ENCODE measurements around the gene LACTB.

LACTB gene

GRCh38 chr15:63090887-63091286 lies 30.8 kb upstream of the LACTB start:
- TF ChIP-seq SIN3A (IDR thresholded peaks at IDR 0.05; ENCODE audit: borderline replicate concordance, insufficient read depth, low read length) (no peak), TAF1 (IDR thresholded peaks at IDR 0.05; ENCODE audit: borderline replicate concordance, insufficient read depth, low read length) (no peak)

- TF ChIP-seq REST (IDR thresholded peaks at IDR 0.05; ENCODE audit: insufficient read depth in 1 of 2, low read depth in 2 of 2, low read length in 2 of 2): no peak
- no peak for TF ChIP-seq FOXP2 (optimal IDR thresholded peaks at IDR 0.05; ENCODE audit: borderline replicate concordance, extremely low read depth, extremely low read length, insufficient read depth)
- TF ChIP-seq SIN3A (IDR thresholded peaks at IDR 0.05; ENCODE audit: borderline replicate concordance, insufficient read depth, low read length): no peak
- no peak for TF ChIP-seq POLR2AphosphoS5 (IDR thresholded peaks at IDR 0.05; ENCODE audit: low read depth, low read length)
- no peak for TF ChIP-seq TAF1 (IDR thresholded peaks at IDR 0.05; ENCODE audit: borderline replicate concordance, insufficient read depth, low read length)
Measured at GRCh38 chr15:63091679-63092446, 29.8 kb upstream of the LACTB start.

- TF ChIP-seq POLR2AphosphoS5 (IDR thresholded peaks at IDR 0.05; ENCODE audit: low read depth, low read length) (no peak), SIN3A (IDR thresholded peaks at IDR 0.05; ENCODE audit: borderline replicate concordance, insufficient read depth, low read length) (no peak), TAF1 (IDR thresholded peaks at IDR 0.05; ENCODE audit: borderline replicate concordance, insufficient read depth, low read length) (no peak), FOXP2 (optimal IDR thresholded peaks at IDR 0.05; ENCODE audit: borderline replicate concordance, extremely low read depth, extremely low read length, insufficient read depth) (peak; percentile 84), REST (IDR thresholded peaks at IDR 0.05; ENCODE audit: insufficient read depth in 1 of 2, low read depth in 2 of 2, low read length in 2 of 2) (no peak)
Measured at GRCh38 chr15:63093486-63094205, 28.0 kb upstream of the LACTB start.

GRCh38 chr15:63094495-63094931 lies 27.1 kb upstream of the LACTB start:
- TF ChIP-seq REST (IDR thresholded peaks at IDR 0.05; ENCODE audit: insufficient read depth in 1 of 2, low read depth in 2 of 2, low read length in 2 of 2): no peak
- no peak for TF ChIP-seq TAF1 (IDR thresholded peaks at IDR 0.05; ENCODE audit: borderline replicate concordance, insufficient read depth, low read length)
- TF ChIP-seq SIN3A (IDR thresholded peaks at IDR 0.05; ENCODE audit: borderline replicate concordance, insufficient read depth, low read length): no peak
- no peak for TF ChIP-seq FOXP2 (optimal IDR thresholded peaks at IDR 0.05; ENCODE audit: borderline replicate concordance, extremely low read depth, extremely low read length, insufficient read depth)
- TF ChIP-seq POLR2AphosphoS5 (IDR thresholded peaks at IDR 0.05; ENCODE audit: low read depth, low read length): no peak

GRCh38 chr15:63096178-63096577 lies 25.5 kb upstream of the LACTB start:
- TF ChIP-seq FOXP2 (optimal IDR thresholded peaks at IDR 0.05; ENCODE audit: borderline replicate concordance, extremely low read depth, extremely low read length, insufficient read depth): no peak
- TF ChIP-seq REST (IDR thresholded peaks at IDR 0.05; ENCODE audit: insufficient read depth in 1 of 2, low read depth in 2 of 2, low read length in 2 of 2): no peak
- no peak for TF ChIP-seq SIN3A (IDR thresholded peaks at IDR 0.05; ENCODE audit: borderline replicate concordance, insufficient read depth, low read length)
- no peak for TF ChIP-seq POLR2AphosphoS5 (IDR thresholded peaks at IDR 0.05; ENCODE audit: low read depth, low read length)
- no peak for TF ChIP-seq TAF1 (IDR thresholded peaks at IDR 0.05; ENCODE audit: borderline replicate concordance, insufficient read depth, low read length)
